HEK293 (cell line): ENCODE data around the gene CLTCL1.
A peak's percentile ranks its signal among the peaks of the same experiment; 100 is the strongest.

ENCODE experiments used
- CTCF ChIA-PET: fragments of 350-600 bp; formaldehyde crosslinking; extraction: SDS; loops from one replicate; lab custom pipeline; 2021; ENCODE audit warnings: antibody characterized with exemption; lab: Yijun Ruan, JAX
- POLR2A ChIA-PET: fragments of 300-600 bp; formaldehyde crosslinking; extraction: SDS; loops from one replicate; lab custom pipeline; 2020; ENCODE audit warnings: antibody characterized with exemption, inconsistent platforms; lab: Yijun Ruan, JAX
- H3K27ac ChIP-seq: fragments of 200-500 bp; sonication (Bioruptor generic); 2 replicates; pipeline ENCODE4 v1.5.1; 2014; ENCODE audit warnings: low read depth, low read length, control low read depth, inconsistent platforms; ENCODE audit errors: extremely low read depth
- H3K36me3 ChIP-seq, 2 experiments: fragments of 200-500 bp in 1 of 2; sonication (Bioruptor generic) in 1 of 2; 1 replicate in 1 of 2; 2 replicates in 1 of 2; pipeline ENCODE4 v1.5.1; 2014 to 2017; ENCODE audit warnings: inconsistent platforms in 2 of 2, low read length in 2 of 2; ENCODE audit not compliant: control insufficient read depth in 2 of 2, insufficient read depth in 1 of 2
- H3K4me1 ChIP-seq: fragments of 200-500 bp; sonication (Bioruptor generic); 2 replicates; pipeline ENCODE4 v1.5.1; 2014; ENCODE audit warnings: mild to moderate bottlenecking, low read length, inconsistent platforms; ENCODE audit not compliant: control insufficient read depth, insufficient read depth
- H3K4me3 ChIP-seq: 2 replicates; pipeline ENCODE4 v1.5.1; 2011; ENCODE audit warnings: low read depth, mild to moderate bottlenecking, control low read depth, low read length, moderate library complexity
- H3K9me3 ChIP-seq: fragments of 200-500 bp; sonication (Bioruptor generic); 2 replicates; pipeline ENCODE4 v1.5.1; 2014; ENCODE audit warnings: low read depth, low read length, inconsistent platforms; ENCODE audit not compliant: control insufficient read depth, insufficient read depth
- CTCF ChIP-seq: fragments of 450-650 bp; formaldehyde crosslinking; IDR thresholded peaks from 2 replicates; pipeline ENCODE4 v1.5.1; 2016; ENCODE audit warnings: missing biosample characterization, missing genetic modification characterization
- FEZF1 ChIP-seq: fragments of 450-650 bp; formaldehyde crosslinking; IDR thresholded peaks from 2 replicates; pipeline ENCODE4 v1.5.1; 2016; ENCODE audit warnings: missing biosample characterization, missing genetic modification characterization
- GFI1B ChIP-seq: fragments of 450-650 bp; formaldehyde crosslinking; IDR thresholded peaks from 2 replicates; pipeline ENCODE4 v1.5.1; 2016; ENCODE audit warnings: missing biosample characterization, missing genetic modification characterization
- GLIS2 ChIP-seq: fragments of 450-650 bp; formaldehyde crosslinking; IDR thresholded peaks from 2 replicates; pipeline ENCODE4 v1.5.1; 2016; ENCODE audit warnings: missing biosample characterization, missing genetic modification characterization
- HIC1 ChIP-seq: fragments of 450-650 bp; formaldehyde crosslinking; IDR thresholded peaks from 2 replicates; pipeline ENCODE4 v1.5.1; 2016; ENCODE audit warnings: missing biosample characterization, missing genetic modification characterization
- KLF10 ChIP-seq: fragments of 450-650 bp; IDR thresholded peaks from 2 replicates; pipeline ENCODE4 v1.5.1; 2018; ENCODE audit warnings: missing biosample characterization, mild to moderate bottlenecking, missing genetic modification characterization
- KLF7 ChIP-seq: fragments of 450-650 bp; formaldehyde crosslinking; IDR thresholded peaks from 2 replicates; pipeline ENCODE4 v1.5.1; 2016; ENCODE audit warnings: missing biosample characterization, missing genetic modification characterization, borderline replicate concordance
- PATZ1 ChIP-seq: fragments of 450-650 bp; formaldehyde crosslinking; IDR thresholded peaks from 2 replicates; pipeline ENCODE4 v1.5.1; 2016; ENCODE audit warnings: missing biosample characterization, missing genetic modification characterization
- PBX3 ChIP-seq: sonication (generic); formaldehyde crosslinking; IDR thresholded peaks from 2 replicates; pipeline ENCODE4 v1.8.1; 2022; ENCODE audit warnings: mild to moderate bottlenecking, moderate library complexity, missing genetic modification reagents
- SCRT1 ChIP-seq: fragments of 450-650 bp; formaldehyde crosslinking; IDR thresholded peaks from 2 replicates; pipeline ENCODE4 v1.5.1; 2016; ENCODE audit warnings: missing biosample characterization, missing genetic modification characterization, borderline replicate concordance
- ZBTB11 ChIP-seq: fragments of 450-650 bp; formaldehyde crosslinking; conservative IDR thresholded peaks from 2 replicates; pipeline ENCODE4 v1.5.1; 2016; ENCODE audit warnings: low read depth, missing biosample characterization, missing genetic modification characterization
- ZBTB17 ChIP-seq: fragments of 450-650 bp; formaldehyde crosslinking; IDR thresholded peaks from 2 replicates; pipeline ENCODE4 v1.5.1; 2016; ENCODE audit warnings: missing biosample characterization, missing genetic modification characterization
- ZBTB20 ChIP-seq: fragments of 450-650 bp; formaldehyde crosslinking; IDR thresholded peaks from 2 replicates; pipeline ENCODE4 v1.5.1; 2016; ENCODE audit warnings: missing biosample characterization, missing genetic modification characterization
- ZBTB44 ChIP-seq: fragments of 450-650 bp; IDR thresholded peaks from 2 replicates; pipeline ENCODE4 v1.5.1; 2018; ENCODE audit warnings: missing biosample characterization, mild to moderate bottlenecking, missing genetic modification characterization
- ZBTB8A ChIP-seq: fragments of 450-650 bp; formaldehyde crosslinking; IDR thresholded peaks from 2 replicates; pipeline ENCODE4 v1.5.1; 2016; ENCODE audit warnings: missing biosample characterization, missing genetic modification characterization
- ZNF530 ChIP-seq: fragments of 450-650 bp; formaldehyde crosslinking; IDR thresholded peaks from 2 replicates; pipeline ENCODE4 v1.5.1; 2016; ENCODE audit warnings: low read depth, missing biosample characterization, missing genetic modification characterization
- ZNF571 ChIP-seq: fragments of 450-650 bp; formaldehyde crosslinking; IDR thresholded peaks from 2 replicates; pipeline ENCODE4 v1.5.0; 2017; ENCODE audit warnings: missing biosample characterization, missing genetic modification characterization
- ZSCAN4 ChIP-seq: fragments of 450-650 bp; formaldehyde crosslinking; IDR thresholded peaks from 2 replicates; pipeline ENCODE4 v1.5.1; 2017; ENCODE audit warnings: missing biosample characterization, missing genetic modification characterization

CLTCL1 gene

GRCh38 chr22:19175602-19176174 is 115.8 kb downstream of the CLTCL1 start:
- no peak overlapping the region for H3K4me3 ChIP-seq
- H3K4me1 ChIP-seq = no peaks in the 10 kb centered on the region; the same call in 1 of the 2 replicates
- peak overlapping the region; percentile 19 for H3K27ac ChIP-seq
- H3K36me3 ChIP-seq = peaks cover 0 to 46% of the 10 kb centered on the region in 2 experiments; a peak in 1 of 3 replicates
- POLR2A ChIA-PET = interaction anchor here (0.7 to 2.1 kb wide), 4 partner anchors 31 to 276 kb away, joined by 3 to 20 read pairs (median 4); partner anchors contain the start of gene ESS2
- TF ChIP-seq CTCF = 0 out of 2 replicates have a peak, but pooled peaks have one; percentile 30
- TF ChIP-seq ZBTB20 = peak; percentile 9; the same call in 1 of the 2 replicates
- no peak for TF ChIP-seq ZBTB17
- peak; percentile 43 for TF ChIP-seq HIC1 (tag by site-specific recombination)
- TF ChIP-seq SCRT1 = no peak
- TF ChIP-seq ZBTB8A (tag by site-specific recombination) = peak; percentile 15; the same call in 1 of the 2 replicates
- CTCF ChIA-PET = interaction anchor here (1.0 to 1.4 kb wide), 2 partner anchors 31 to 454 kb away, joined by 4 to 6 read pairs; partner anchors contain the start of gene ESS2
- H3K9me3 ChIP-seq = no peaks in the 10 kb centered on the region

GRCh38 chr22:19175026-19175601 is 116.4 kb downstream of the CLTCL1 start:
- ChIA-PET CTCF (interaction anchor here (1.2 to 1.3 kb wide), 2 partner anchors 30 to 31 kb away, joined by 5 read pairs; partner anchors contain the start of gene ESS2), POLR2A (interaction anchor here (0.6 to 2.3 kb wide), 7 partner anchors 31 to 378 kb away, joined by 3 to 20 read pairs (median 5); partner anchors contain the start of genes CDC45, CLTCL1 and ESS2)
- peaks cover 0 to 46% of the 10 kb centered on the region in 2 experiments; a peak in 1 of 3 replicates for H3K36me3 ChIP-seq
- H3K4me3 ChIP-seq = no peak overlapping the region
- no peaks in the 10 kb centered on the region; the same call in 1 of the 2 replicates for H3K4me1 ChIP-seq
- H3K9me3 ChIP-seq = no peaks in the 10 kb centered on the region
- peak overlapping the region; percentile 19 for H3K27ac ChIP-seq
- TF ChIP-seq ZSCAN4 (tag by site-specific recombination) = no peak
- no peak for TF ChIP-seq FEZF1 (tag by site-specific recombination)
- TF ChIP-seq ZBTB8A (tag by site-specific recombination) = no peak
- TF ChIP-seq KLF7 = no peak
- no peak for TF ChIP-seq ZBTB44 (tag by site-specific recombination)
- peak; percentile 7; the same call in 1 of the 2 replicates for TF ChIP-seq KLF10 (tag by site-specific recombination)
- 0 out of 2 replicates have a peak, but pooled peaks have one; percentile 50 for TF ChIP-seq PATZ1 (tag by site-specific recombination)
- no peak for TF ChIP-seq ZBTB11
- TF ChIP-seq PBX3 (CRISPR knock-in tag) = peak; percentile 45; the same call in 1 of the 2 replicates
- no peak for TF ChIP-seq GFI1B (tag by site-specific recombination)
- 0 out of 2 replicates have a peak, but pooled peaks have one; percentile 5 for TF ChIP-seq GLIS2 (tag by site-specific recombination)
- TF ChIP-seq ZNF530 (tag by site-specific recombination) = no peak
- TF ChIP-seq ZNF571 (tag by site-specific recombination) = no peak
